ENCODE data around the gene PTEN.

- TF ChIP-seq CTCF (conservative IDR thresholded peaks at IDR 0.05; ENCODE audit: low read depth, low read length), result no peak
- TF ChIP-seq EZH2 (IDR thresholded peaks at IDR 0.05; ENCODE audit: borderline replicate concordance, low read depth, low read length, poor library complexity, severe bottlenecking), result no peak
These were observed 33.3 kb upstream of the PTEN start for GRCh38 chr10:87829986-87830729.

All from A673 (cell line).